ENCODE results near the gene SCARB1.

- TF ChIP-seq ZFP30 (CRISPR knock-in tag; IDR thresholded peaks at IDR 0.05) (no peak), CREB5 (CRISPR knock-in tag; IDR thresholded peaks at IDR 0.05; ENCODE audit: low read depth) (no peak), TCF4 (CRISPR knock-in tag; IDR thresholded peaks at IDR 0.05; ENCODE audit: borderline replicate concordance) (no peak), ZNF8 (CRISPR knock-in tag; IDR thresholded peaks at IDR 0.05) (no peak), ESRRG (CRISPR knock-in tag; IDR thresholded peaks at IDR 0.05) (no peak), ARNTL (CRISPR knock-in tag; IDR thresholded peaks at IDR 0.05; ENCODE audit: borderline replicate concordance, low read depth) (no peak), ZNF565 (CRISPR knock-in tag; conservative IDR thresholded peaks at IDR 0.05; ENCODE audit: low read depth) (no peak)
Measured at GRCh38 chr12:124823272-124823970, 40.2 kb downstream of the SCARB1 start.
